NCI-H748 treated with DMSO at 0.1 percent for 48 hours (cell line): Measurements from ENCODE around the gene BARHL1.

ENCODE experiments used
- DNase-seq: peaks from one replicate; lab custom pipeline; 2025; lab: John Stamatoyannopoulos, UW

BARHL1 gene

GRCh38 chr9:132582276-132582785 is at the start of gene BARHL1:
BARHL1 (plus strand) TSS chr9:132582606; CDS start chr9:132582798, 192 bp downstream.
- no peak for DNase-seq

- no peak for DNase-seq
Observed at GRCh38 chr9:132534832-132535231, 47.6 kb upstream of the BARHL1 start.

GRCh38 chr9:132536124-132536523 is 46.3 kb upstream of the BARHL1 start:
- no peak for DNase-seq

GRCh38 chr9:132537352-132537751 is 45.1 kb upstream of the BARHL1 start:
- no peak for DNase-seq

GRCh38 chr9:132538071-132538470 is 44.3 kb upstream of the BARHL1 start:
- no peak for DNase-seq

- DNase-seq: no peak
Observed at GRCh38 chr9:132539096-132539495, 43.3 kb upstream of the BARHL1 start.

GRCh38 chr9:132541051-132541450 is 41.4 kb upstream of the BARHL1 start:
- no peak for DNase-seq

GRCh38 chr9:132541870-132542830 is 40.3 kb upstream of the BARHL1 start:
- DNase-seq: no peak

- no peak for DNase-seq
Observed at GRCh38 chr9:132543251-132543650, 39.2 kb upstream of the BARHL1 start.

GRCh38 chr9:132543960-132544359 is 38.4 kb upstream of the BARHL1 start:
- DNase-seq: no peak

- no peak for DNase-seq
Observed at GRCh38 chr9:132545578-132545977, 36.8 kb upstream of the BARHL1 start.

- peak; percentile 26 for DNase-seq
Observed at GRCh38 chr9:132546148-132547051, 36.0 kb upstream of the BARHL1 start.

GRCh38 chr9:132547052-132547431 is 35.4 kb upstream of the BARHL1 start:
- DNase-seq: no peak

- no peak for DNase-seq
Observed at GRCh38 chr9:132547436-132547835, 35.0 kb upstream of the BARHL1 start.

GRCh38 chr9:132547976-132548730 is 34.3 kb upstream of the BARHL1 start:
- no peak for DNase-seq

- DNase-seq: no peak
Observed at GRCh38 chr9:132548751-132549640, 33.4 kb upstream of the BARHL1 start.

- DNase-seq: no peak
Observed at GRCh38 chr9:132551556-132551955, 30.9 kb upstream of the BARHL1 start.

- DNase-seq: no peak
Observed at GRCh38 chr9:132552041-132552440, 30.4 kb upstream of the BARHL1 start.

GRCh38 chr9:132554755-132555154 is 27.7 kb upstream of the BARHL1 start:
- no peak for DNase-seq

GRCh38 chr9:132555528-132555927 is 26.9 kb upstream of the BARHL1 start:
- DNase-seq: no peak

GRCh38 chr9:132556235-132556634 is 26.2 kb upstream of the BARHL1 start:
- DNase-seq: no peak
